Gastroesophageal sphincter (tissue), 3 donors: ENCODE measurements around the gene CHD6.

ENCODE experiments used
- EP300 ChIP-seq: sonication (generic); formaldehyde crosslinking; IDR thresholded peaks from one replicate; pipeline ENCODE4 v1.6.1; 2017; ENCODE audit warnings: antibody characterized with exemption, mild to moderate bottlenecking
- POLR2A ChIP-seq, 2 donors: fragments of 450-650 bp; IDR thresholded peaks; one replicate each; pipeline ENCODE4 v1.6.1; 2017; ENCODE audit warnings: antibody characterized with exemption in 2 of 2, mild to moderate bottlenecking in 2 of 2, moderate library complexity in 1 of 2
- POLR2AphosphoS5 ChIP-seq: sonication (generic); formaldehyde crosslinking; IDR thresholded peaks from one replicate; pipeline ENCODE4 v1.6.1; 2017; ENCODE audit warnings: antibody characterized with exemption
- TF ChIP-seq, protein P1 (sequence below), 4 experiments: fragments of 200-600 bp in 2 of 4; fragments of 450-650 bp in 2 of 4; sonication (generic) in 1 of 4; IDR thresholded peaks; one replicate each; pipeline ENCODE4 v1.5.1; 2017 to 2019; ENCODE audit warnings: antibody characterized with exemption in 4 of 4, mild to moderate bottlenecking in 2 of 4, moderate library complexity in 2 of 4

DNA sequence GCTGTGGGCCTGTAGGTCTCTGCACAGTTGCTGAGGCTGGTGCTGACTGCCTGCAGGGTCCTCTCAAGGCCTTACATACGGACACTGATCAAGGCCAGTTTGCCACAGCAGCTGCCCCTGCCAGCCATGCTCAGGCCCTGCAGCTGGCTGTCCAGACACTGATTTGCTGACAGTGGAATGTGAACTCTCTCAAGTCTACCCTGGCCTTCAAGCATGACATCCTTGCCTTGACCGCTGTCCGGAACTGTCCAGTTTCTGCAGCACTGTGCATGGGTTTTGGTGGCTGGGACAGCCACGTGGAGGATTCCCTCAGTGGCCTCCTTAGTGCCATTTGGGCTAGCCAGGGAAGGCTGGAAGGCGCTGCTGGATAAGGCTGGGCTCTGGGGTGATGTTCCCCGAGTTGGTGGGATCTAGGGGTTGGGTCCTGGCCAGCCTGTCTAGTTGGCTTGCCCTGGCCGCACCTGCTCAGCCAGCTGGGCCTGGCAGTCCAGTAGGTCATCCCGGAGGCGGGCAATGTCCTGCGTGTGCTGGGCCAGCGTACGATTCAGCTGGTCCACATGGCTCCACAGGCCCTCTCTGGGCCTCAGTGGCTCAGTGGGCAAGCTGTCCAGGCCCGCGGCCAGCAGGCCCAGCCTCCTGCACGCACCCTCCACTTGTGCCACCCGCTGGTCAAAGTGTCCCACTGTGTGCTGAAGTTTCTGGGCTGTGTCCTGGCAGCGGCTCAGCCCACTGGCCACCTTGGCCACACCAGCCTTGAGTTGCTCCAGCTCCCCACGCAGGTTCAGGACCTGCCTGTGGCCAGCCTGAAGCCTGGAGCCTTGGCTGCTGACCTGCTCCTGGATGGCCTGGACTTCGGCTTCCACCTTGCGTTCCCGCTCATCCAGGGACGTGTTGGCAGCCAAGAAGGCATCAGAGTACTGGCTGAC, 257.1 kb downstream of the CHD6 start:
- TF ChIP-seq, protein P1, sequence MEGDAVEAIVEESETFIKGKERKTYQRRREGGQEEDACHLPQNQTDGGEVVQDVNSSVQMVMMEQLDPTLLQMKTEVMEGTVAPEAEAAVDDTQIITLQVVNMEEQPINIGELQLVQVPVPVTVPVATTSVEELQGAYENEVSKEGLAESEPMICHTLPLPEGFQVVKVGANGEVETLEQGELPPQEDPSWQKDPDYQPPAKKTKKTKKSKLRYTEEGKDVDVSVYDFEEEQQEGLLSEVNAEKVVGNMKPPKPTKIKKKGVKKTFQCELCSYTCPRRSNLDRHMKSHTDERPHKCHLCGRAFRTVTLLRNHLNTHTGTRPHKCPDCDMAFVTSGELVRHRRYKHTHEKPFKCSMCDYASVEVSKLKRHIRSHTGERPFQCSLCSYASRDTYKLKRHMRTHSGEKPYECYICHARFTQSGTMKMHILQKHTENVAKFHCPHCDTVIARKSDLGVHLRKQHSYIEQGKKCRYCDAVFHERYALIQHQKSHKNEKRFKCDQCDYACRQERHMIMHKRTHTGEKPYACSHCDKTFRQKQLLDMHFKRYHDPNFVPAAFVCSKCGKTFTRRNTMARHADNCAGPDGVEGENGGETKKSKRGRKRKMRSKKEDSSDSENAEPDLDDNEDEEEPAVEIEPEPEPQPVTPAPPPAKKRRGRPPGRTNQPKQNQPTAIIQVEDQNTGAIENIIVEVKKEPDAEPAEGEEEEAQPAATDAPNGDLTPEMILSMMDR (IDR thresholded peaks at IDR 0.05), result no peak
- TF ChIP-seq POLR2AphosphoS5, result no peak
- TF ChIP-seq EP300, result no peak
- no peak for TF ChIP-seq POLR2A (IDR thresholded peaks at IDR 0.05)
